GM18861 (cell line): ENCODE measurements around the gene HRAS.

Experiments
- ATAC-seq: cut with Tn5 transposase; IDR thresholded peaks from one replicate; pipeline ENCODE4 v1.9.1; 2021; ENCODE audit not compliant: unreplicated experiment

The HRAS gene

GRCh38 chr11:554428-555226 is 19.3 kb upstream of the HRAS start:
- no peak for ATAC-seq

DNA sequence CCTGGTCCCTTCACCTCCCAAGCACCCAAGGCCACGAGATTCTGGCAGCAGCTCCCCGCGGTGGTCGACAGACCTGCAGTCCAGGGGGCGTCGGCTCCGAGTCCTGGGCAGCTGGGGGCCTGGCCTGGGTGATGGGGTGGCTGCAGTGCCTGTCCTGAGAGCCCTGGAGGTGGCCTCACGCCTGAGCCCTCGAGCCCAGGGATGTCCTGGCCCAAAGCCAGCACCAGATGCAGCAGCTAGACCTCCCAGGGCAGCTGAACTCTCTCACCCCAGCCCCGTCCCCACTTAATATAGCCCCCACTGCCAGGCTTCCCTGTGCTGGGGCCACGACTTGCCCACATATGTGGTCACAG is 18.6 kb upstream of the HRAS start:
- no peak for ATAC-seq

DNA sequence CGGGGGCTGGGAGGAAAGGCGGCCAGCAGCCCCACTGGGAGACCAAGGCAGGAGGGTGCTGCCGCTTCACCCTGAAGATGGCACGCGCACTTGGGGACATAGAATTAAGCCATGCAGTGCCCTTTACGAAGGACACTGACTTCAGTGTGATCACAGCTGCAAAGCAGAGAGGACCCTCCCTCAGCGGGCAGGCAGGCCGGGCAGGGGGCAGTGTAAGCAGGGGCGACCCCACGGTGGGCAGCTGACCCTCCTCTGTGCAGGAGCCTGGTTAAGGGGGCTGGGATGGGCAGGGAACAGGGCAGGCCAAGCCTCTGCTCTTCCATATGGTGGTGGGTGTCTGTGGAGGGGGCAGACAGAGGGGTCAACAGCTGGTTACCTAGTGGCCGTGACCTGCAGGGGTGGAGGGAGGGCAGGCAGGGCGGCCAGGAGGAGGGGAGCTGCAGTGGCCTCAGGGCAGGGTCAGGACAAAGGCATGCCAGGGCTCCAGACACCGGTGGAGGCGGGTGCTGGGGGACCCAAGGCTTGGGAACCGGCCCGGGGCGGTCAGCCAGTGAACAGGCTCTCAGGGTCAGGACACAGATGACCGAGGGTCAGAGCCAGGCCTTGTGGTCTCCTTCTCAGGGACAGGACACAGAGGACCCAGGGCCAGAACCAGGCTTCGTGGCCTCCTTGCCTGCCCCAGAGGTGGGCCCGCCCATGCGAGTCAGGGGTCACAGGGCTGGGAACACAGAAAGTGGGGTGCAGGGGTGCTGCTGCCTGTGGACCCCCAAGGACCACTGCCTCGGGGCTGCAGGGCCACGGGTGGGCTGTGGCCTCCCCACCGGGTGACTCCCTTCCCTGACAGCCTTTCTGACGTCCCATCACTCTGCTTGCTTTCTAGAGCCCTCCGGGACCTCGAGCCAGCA is 18.0 kb upstream of the HRAS start:
- no peak for ATAC-seq

GRCh38 chr11:551596-551995 is 16.2 kb upstream of the HRAS start:
- no peak for ATAC-seq

DNA sequence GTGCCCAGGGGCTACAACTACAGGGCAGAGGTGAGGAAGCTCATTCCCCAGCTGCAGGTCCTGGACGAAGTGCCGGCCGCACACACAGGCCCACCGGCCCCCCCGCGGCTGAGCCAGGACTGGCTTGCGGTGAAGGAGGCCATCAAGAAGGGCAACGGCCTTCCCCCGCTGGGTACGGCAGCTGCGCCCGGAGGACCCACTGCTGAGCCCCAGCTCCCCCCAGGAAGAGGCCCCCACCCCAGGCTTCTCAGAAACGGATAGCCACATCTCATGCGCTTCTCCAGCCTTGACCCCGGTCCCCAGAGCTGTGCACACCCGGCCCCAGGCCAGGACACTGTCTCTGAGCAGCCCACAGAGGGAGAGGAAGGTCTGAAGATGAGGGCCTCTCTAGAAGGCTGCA is 15.8 kb upstream of the HRAS start:
- no peak for ATAC-seq

- no peak for ATAC-seq
Measured at GRCh38 chr11:550746-551085, 15.3 kb upstream of the HRAS start.

- ATAC-seq: no peak
Measured at GRCh38 chr11:550021-550745, 14.8 kb upstream of the HRAS start.

DNA sequence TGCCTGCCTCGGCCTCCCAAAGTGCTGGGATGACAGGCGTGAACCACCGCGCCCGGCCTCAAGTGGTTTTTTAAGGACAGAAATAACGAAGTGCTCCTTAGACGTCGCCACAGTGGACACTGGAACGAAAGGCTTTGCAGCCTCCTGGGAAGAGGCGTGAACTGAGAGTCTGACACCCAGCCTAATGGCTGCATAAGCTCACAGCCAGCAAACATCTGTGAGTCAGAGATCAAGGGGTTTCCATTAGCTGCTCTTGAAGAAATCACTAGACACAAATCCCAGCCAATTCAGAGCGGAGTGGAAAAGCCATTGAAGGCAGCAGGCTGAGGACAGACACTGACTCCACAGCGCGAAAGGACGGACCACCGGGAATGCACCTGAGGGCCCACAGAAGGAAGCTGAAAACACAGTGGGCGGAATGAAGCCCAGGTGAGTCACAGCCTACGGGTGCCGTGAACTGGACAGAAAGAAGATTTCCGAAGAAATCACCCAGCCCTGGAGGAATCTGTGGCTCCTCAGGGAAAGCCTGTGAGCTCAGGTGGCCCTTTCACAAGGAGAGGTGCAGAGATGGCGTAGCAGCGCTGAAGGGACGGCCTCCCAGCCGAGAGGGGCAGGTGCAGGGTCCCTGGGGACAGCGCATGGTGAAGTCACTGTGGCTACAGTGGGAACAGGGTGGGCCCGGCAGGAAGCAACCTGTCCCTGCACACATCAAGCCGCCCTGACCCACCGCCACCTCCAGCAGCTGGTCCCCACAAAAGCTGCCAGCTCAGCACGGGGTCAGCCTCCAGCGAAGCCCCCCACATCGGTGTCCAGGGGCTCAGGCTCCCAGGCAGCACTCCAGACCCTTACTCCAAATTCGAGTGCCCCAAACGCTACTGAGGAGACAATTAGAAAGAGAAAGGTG is 13.6 kb upstream of the HRAS start:
- no peak for ATAC-seq

DNA sequence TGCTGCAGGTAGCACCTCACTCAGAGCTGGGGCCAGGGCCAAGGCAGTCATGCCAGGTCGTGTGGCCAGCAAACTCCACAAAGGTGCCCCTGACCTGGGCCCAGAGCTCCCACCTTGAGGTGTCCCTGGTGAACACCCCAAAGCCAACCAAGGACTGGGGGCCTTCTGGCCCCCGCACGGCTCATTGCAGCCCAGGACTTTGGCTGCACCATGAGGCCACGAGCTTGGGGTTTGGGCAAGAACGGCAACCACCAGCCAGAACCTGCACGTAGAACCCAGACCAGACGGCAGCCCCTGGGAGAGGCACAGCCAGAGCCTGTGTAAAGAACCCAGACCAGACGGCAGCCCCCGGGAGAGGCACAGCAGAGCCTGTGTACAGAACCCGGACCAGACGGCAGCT is 9.8 kb upstream of the HRAS start:
- ATAC-seq: no peak

- no peak for ATAC-seq
Measured at GRCh38 chr11:544817-545166, 9.4 kb upstream of the HRAS start.

- no peak for ATAC-seq
Measured at GRCh38 chr11:541433-541885, 6.1 kb upstream of the HRAS start.

- no peak for ATAC-seq
Measured at GRCh38 chr11:540583-541432, 5.4 kb upstream of the HRAS start.

- ATAC-seq: no peak
Measured at GRCh38 chr11:539971-540481, 4.7 kb upstream of the HRAS start.

DNA sequence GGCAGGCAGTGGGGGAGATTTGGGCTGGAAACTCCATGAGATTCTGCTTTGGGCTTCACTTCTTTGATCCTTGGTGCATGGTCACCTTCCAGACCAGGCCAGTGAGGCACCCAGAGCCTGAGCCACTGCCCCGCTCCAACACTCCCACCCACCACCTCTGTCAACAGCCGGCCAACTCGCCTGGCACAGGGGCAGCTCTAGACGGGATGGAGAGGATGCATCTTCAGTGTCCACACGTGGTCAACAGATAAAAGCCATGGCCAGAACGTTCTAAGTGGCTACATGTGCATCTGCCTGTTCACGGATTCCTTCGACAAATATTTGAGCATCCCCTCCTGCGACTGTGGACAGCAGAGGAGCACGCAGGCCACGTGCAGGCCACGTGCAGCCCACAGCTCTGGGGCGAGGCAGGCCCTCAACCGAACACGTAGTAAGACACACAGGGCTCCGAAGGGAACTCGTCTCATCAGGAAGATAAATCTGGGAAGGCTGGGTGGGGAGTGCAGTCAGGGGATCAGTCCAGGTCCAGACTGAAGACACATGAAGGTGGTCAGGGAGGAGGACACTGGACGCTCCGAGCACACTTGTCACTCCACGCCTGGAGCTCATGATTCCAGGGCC is 3.2 kb upstream of the HRAS start:
- ATAC-seq: no peak

DNA sequence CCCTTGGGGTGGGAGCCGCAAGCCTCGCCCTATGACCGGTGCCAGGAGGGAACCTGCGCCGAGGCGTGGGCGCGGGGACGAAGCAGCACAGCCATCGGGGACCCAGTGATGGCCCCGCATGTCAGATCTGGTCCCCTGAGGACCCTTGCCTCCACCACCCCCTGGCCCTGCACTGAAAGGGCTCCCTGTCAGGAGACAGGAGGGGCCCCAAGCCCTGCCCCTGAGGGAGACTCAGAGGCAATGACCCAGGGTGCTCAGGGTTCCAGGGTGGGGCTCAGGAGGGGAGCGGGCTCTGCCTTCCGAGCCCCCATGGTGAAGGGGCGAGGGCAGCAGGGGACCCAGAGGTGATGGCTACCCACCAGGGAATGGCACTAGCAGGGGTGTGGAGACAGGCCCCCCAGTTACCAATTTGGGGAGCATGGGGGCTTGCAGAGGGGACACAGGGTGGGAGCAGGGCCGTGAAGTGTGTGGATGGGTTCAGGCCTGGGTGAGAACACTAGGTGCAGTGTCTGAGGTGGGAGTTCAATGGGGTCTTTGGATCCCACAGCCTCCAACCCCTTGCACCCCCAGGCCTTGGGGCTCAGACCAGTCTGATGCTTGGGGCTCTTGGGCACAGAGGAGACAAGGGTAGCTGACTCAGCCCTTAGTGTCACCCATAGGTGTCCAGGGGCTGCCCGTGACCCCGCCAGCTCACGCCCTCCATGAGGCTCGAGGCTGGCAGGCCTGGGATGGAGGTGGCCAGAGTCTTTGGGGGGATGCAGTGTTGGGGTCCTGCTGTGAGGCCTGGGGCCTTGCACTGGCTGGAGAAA is 2.5 kb upstream of the HRAS start:
- ATAC-seq: no peak

DNA sequence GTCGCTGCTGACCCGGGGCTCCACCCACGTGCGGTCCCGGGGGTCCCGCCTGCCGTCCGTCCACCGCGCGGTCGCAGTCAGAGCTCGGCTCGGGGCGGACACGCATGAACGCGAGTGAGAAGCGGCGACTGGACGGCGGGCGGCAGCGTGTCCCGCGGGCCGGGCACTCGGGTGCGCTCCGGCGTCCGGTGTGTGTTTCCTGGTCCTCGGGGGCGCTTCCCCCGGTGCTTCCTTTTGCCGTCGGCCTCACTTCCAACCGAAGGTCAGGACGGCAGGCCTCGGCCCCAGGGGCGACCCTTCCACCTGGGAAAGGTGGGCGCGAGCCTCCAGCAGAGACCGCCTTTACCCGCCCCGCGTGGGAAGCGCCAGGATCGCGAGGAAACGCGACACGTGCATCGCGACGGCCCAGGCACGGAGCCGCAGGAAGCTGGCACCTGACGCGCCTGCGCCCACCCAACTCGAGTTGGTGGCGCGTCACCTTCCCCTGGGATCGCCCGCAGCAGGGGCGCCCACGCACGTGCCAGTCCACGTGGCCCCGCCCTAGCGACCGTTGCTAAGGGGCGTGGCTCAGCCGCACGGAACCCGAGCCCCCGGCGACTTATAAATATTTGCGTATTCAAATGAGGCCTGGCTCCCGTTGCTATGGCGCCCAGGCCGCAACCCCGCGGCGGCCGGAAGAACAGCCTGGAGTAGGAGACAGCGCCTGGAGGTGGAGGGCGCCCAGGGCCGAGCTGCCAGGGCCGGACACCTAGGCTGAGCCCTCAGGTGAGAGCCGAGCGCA is 1.7 kb upstream of the HRAS start, which contains the start of gene LRRC56:
LRRC56 (plus strand) TSS at position 687 of the 781 bp plus-strand sequence. CDS start 3,158 bp downstream, outside the sequence.
- peak; percentile 49 for ATAC-seq

DNA sequence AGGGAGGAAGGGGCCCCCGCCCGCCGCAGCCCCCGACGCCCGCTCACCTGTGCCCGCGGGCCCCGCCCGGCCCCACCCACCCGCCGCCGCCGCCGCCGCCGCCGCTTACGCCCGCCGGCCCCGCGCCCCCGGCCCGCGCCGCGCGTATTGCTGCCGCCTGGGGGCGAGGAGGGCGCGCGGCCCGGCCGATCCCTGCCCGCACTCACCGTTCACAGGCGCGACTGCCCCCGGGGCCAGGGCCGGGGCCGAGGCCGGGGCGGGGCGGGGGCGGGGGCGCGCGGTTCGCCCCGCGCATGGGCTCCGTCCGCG is 212 bp downstream of the HRAS start:
- ATAC-seq: no peak
